ENCODE measurements around the gene ASTN2. TPM values are rescaled to one million over a fixed set of nuclear protein-coding genes. Genes with fewer than 3 reads are reported as not detected.

Gene ASTN2
- total RNA-seq, 1 experiment from 2014 or later, result 4.8 TPM

DNA sequence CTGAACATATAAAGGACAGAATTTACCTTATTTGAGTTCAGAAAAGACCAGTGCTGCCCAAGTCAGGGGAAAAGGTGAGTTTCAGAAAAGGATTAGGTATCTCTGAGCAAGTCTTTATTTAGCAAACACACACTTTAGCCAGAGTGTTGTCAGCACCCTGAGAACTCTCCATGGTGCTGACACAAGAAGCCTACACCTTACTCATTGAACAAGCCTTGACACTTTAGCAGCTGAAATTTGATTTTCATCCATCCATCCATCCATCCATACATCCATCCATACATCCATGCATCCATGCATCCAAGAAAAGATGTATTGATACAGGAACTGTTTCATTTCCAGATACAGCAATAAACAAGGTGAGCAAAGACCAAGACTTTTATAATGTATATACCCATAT, 416.6 kb downstream of the ASTN2 start:
- no peaks in the 10 kb centered on the region for H4K20me1 ChIP-seq (ENCODE audit: insufficient read depth)
- H3K79me2 ChIP-seq (ENCODE audit: insufficient read depth, low read length), result no peaks in the 10 kb centered on the region
- H3K4me2 ChIP-seq (ENCODE audit: low read length), result no peak overlapping the region
- TF ChIP-seq EZH2phosphoT487 (IDR thresholded peaks at IDR 0.05; ENCODE audit: borderline replicate concordance) (no peak), POLR2A (IDR thresholded peaks at IDR 0.05; ENCODE audit: borderline replicate concordance, extremely low read depth, insufficient read depth, insufficient read length) (no peak), ATF3 (IDR thresholded peaks at IDR 0.05) (no peak), REST (IDR thresholded peaks at IDR 0.05; ENCODE audit: low read depth) (peak; percentile 44)
- ChIA-PET POLR2A (no interaction called here), RAD21 (ENCODE audit: low non-redundant PET in 1 of 2, low total read pairs in 2 of 2, uncharacterized antibody in 2 of 2, unreplicated experiment in 2 of 2) (no interaction called here), CTCF (no interaction called here)
- no peak for DNase-seq (ENCODE audit: low read depth, low spot score)
- ATAC-seq, result no peak
- intact Hi-C loops (cut with micrococcal nuclease), result no loop called here
- no peak overlapping the region for H2AFZ ChIP-seq (ENCODE audit: low read depth, low read length, poor library complexity, severe bottlenecking)
- no peak overlapping the region for H3K27ac ChIP-seq (ENCODE audit: low read depth, low read length)
- no TSS peak for BruUV-seq (replicated peaks)
- H3K27me3 ChIP-seq (ENCODE audit: insufficient read depth, low read length), result no peaks in the 10 kb centered on the region
- H3K36me3 ChIP-seq (ENCODE audit: control insufficient read depth in 1 of 2, insufficient read depth in 2 of 2, low read length in 2 of 2), result no peaks in the 10 kb centered on the region
- no peaks in the 10 kb centered on the region; a peak in 1 of 4 replicates for H3K9me3 ChIP-seq (ENCODE audit: control insufficient read depth in 1 of 2, insufficient read depth in 1 of 2, low read depth in 1 of 2, low read length in 2 of 2)
- H3K9ac ChIP-seq (ENCODE audit: low read length), result no peak overlapping the region
- H3K4me1 ChIP-seq (ENCODE audit: control insufficient read depth in 1 of 2, insufficient read depth in 2 of 2, low read length in 2 of 2), result no peaks in the 10 kb centered on the region
- no peaks in the 10 kb centered on the region for H3K9me2 ChIP-seq (ENCODE audit: insufficient read depth)
- H3K4me3 ChIP-seq (replicated peaks in 1 of 2; ENCODE audit: low read depth in 1 of 2, low read length in 2 of 2), result no peak overlapping the region

- BruUV-seq (replicated peaks), result no TSS peak
- Histone ChIP-seq H3K9me2 (ENCODE audit: insufficient read depth) (no peaks in the 10 kb centered on the region), H3K4me3 (replicated peaks in 1 of 2; ENCODE audit: low read depth in 1 of 2, low read length in 2 of 2) (no peak overlapping the region), H3K79me2 (ENCODE audit: insufficient read depth, low read length) (no peaks in the 10 kb centered on the region), H3K9ac (ENCODE audit: low read length) (no peak overlapping the region), H3K27ac (ENCODE audit: low read depth, low read length) (no peak overlapping the region), H4K20me1 (ENCODE audit: insufficient read depth) (no peaks in the 10 kb centered on the region), H3K27me3 (ENCODE audit: insufficient read depth, low read length) (no peaks in the 10 kb centered on the region), H3K9me3 (ENCODE audit: control insufficient read depth in 1 of 2, insufficient read depth in 1 of 2, low read depth in 1 of 2, low read length in 2 of 2) (no peaks in the 10 kb centered on the region), H3K4me1 (ENCODE audit: control insufficient read depth in 1 of 2, insufficient read depth in 2 of 2, low read length in 2 of 2) (no peaks in the 10 kb centered on the region), H2AFZ (ENCODE audit: low read depth, low read length, poor library complexity, severe bottlenecking) (no peak overlapping the region), H3K36me3 (ENCODE audit: control insufficient read depth in 1 of 2, insufficient read depth in 2 of 2, low read length in 2 of 2) (no peaks in the 10 kb centered on the region), H3K4me2 (ENCODE audit: low read length) (no peak overlapping the region)
- CTCF ChIA-PET, result no interaction called here
- intact Hi-C loops (cut with micrococcal nuclease), result no loop called here
- DNase-seq (ENCODE audit: low read depth, low spot score), result no peak
- RAD21 ChIA-PET (ENCODE audit: low non-redundant PET in 1 of 2, low total read pairs in 2 of 2, uncharacterized antibody in 2 of 2, unreplicated experiment in 2 of 2), result no interaction called here
- POLR2A ChIA-PET, result no interaction called here
- no peak for ATAC-seq
- TF ChIP-seq TCF7L2 (IDR thresholded peaks at IDR 0.05; ENCODE audit: borderline replicate concordance, extremely low read depth, insufficient read depth, insufficient read length) (no peak), ZFX (IDR thresholded peaks at IDR 0.05) (no peak), MAX (IDR thresholded peaks at IDR 0.05) (no peak), CBX3 (IDR thresholded peaks at IDR 0.05; ENCODE audit: low read depth) (no peak), EZH2phosphoT487 (IDR thresholded peaks at IDR 0.05; ENCODE audit: borderline replicate concordance) (no peak), RAD21 (IDR thresholded peaks at IDR 0.05; ENCODE audit: low read depth) (no peak), ZNF274 (IDR thresholded peaks at IDR 0.05; ENCODE audit: low read depth, low read length) (no peak), REST (IDR thresholded peaks at IDR 0.05; ENCODE audit: low read depth) (no peak), FOSL1 (IDR thresholded peaks at IDR 0.05; ENCODE audit: low read depth) (no peak), POLR2A (IDR thresholded peaks at IDR 0.05; ENCODE audit: borderline replicate concordance, extremely low read depth, insufficient read depth, insufficient read length) (no peak), EZH2 (IDR thresholded peaks at IDR 0.05) (no peak), JUND (IDR thresholded peaks at IDR 0.05) (no peak)
These were observed 422.0 kb downstream of the ASTN2 start for GRCh38 chr9:116992865-116993264.
